Epidermal melanocyte (primary cell): Measurements from ENCODE around the gene PKNOX1.
"Not testable (repeated sequence)": the region's sequence is repeated elsewhere in the genome, so short reads cannot be mapped to it uniquely, and the experiment has no call there.

ENCODE experiments used
- DNase-seq: peaks from one replicate; pipeline ENCODE4 v3.0.0; 2011; ENCODE audit warnings: low spot score; ENCODE audit not compliant: insufficient read length

PKNOX1 gene

DNA sequence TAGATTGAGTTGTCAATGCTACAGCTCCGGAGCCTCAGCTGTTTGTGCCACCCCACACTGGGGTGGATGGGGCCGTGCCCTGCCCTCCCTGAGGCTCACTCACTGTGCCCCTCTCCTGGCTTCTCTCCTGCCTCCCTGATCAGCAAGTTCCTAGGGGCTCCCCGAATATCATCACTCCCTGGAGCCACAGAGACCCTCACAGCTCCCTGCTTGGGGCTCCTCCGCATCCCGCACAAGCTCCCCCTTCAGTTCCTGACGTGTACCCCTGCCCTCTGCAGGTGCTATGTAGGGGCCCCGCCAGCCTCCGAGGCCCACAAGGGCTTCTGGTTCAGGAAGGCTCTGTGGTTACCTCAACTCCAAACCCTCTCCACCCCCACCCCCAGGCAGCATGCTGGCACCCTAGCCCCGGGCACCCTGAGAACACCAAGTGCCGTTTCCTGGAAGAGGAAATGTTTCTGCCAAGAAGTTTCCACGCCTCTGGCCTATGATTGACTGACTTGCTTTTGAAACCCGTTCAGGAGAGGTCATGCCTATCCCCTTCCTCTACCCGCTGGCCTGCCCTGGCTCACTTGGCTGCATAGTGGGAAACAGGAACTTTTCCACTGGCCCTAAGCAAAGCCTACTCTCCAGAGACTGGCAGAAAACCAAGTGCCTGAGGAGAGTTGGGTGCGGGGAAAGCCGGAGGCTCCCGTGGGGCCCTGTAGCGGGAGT, 71.0 kb downstream of the PKNOX1 start:
- not testable (repeated sequence) for DNase-seq

DNA sequence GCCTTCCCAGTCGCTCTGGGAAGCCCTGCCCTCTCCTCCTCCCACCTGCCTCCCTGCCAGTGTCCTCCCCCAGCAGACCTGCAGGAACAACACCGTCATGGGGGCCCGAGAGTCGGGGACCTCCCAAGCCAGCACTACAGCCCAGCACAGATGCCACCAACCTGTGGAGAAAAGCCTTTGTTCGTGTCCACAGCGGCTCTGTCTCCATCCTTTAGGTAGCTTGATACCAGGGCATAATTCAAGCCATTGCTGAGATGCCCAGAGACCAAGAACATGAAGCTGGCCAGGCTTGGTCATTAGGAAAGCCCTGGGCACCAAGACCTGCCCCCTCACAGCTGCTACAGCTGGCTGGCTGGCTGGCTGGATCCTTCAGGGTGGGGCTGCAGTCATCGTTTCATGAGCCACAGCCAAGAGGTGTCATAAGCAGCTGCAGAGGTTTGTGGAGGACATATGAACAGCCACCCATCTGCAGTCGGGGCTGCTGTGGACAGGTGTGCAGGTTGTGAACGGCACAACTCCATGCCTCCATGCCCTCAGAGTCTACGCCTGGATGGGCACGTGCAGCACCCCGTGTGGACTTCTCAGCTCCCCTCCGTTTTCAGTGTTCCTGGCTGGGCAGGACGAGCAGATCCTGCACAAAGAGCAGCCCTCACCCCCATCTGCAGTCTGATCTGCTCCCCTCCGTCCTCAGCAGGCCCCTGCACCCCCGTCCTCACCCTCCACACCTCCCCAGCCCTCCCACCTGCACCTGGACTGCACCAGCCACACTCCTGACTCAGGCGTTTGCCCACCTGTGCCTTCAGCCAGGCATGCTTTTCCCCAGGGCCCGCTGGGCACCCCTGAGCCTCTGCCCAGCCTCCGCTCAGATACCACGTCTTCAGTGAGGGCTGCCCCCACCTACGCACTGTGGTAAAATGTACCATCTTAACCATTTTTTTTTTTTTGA, 71.8 kb downstream of the PKNOX1 start:
- not testable (repeated sequence) for DNase-seq

DNA sequence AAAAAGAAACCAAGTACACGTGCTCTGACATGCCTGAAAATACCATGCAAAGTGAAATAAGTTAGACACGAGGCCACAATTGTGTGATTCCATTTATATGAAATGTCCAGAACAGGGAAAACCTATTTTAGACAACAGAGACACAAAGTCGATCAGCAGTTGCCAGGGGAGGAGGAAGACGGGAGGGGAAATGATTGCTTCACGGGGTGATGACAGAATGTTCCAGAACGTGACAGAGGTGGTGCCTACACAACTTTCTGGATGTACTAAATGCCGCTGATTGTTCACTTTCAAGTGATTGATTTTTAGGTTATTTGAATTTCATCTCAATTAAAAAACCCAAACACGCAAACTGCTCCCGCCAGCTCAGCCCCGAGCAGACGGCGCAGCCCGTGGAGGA, 78.8 kb downstream of the PKNOX1 start:
- DNase-seq: not testable (repeated sequence)

DNA sequence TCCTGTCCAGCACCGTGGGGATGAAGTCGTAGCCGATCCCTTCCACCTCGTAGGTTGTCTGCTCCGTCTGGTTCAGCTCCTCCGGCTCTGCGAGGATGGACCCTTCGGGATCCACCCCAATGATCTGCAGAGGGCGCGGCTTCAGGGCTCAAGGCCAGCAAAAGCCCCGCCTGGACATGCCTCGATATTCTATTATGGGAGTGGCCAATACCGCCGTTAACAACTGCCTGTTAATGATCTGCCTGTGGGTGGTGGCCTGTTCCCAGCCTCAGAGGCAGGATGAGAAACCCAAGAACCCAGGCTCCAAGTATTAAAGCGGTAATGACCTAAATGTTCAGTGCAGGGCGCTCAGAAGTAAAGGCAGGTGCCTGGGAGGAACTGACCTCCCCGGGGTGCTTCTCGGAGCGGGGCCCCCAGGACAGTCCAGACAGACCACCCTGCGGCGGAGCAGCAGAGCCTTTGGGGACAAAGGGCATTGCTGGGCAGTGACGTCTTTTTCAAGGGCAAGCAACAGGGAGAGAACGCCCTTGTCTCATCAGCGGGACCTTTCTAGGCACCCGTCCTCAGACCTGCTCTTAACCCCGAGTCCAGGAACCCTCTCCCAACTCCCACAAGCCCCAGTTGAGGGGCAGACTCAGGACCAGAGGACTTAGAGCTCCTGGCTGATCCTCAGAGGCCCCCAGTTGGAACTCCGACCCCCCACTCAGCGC, 88.7 kb downstream of the PKNOX1 start:
- DNase-seq: not testable (repeated sequence)

DNA sequence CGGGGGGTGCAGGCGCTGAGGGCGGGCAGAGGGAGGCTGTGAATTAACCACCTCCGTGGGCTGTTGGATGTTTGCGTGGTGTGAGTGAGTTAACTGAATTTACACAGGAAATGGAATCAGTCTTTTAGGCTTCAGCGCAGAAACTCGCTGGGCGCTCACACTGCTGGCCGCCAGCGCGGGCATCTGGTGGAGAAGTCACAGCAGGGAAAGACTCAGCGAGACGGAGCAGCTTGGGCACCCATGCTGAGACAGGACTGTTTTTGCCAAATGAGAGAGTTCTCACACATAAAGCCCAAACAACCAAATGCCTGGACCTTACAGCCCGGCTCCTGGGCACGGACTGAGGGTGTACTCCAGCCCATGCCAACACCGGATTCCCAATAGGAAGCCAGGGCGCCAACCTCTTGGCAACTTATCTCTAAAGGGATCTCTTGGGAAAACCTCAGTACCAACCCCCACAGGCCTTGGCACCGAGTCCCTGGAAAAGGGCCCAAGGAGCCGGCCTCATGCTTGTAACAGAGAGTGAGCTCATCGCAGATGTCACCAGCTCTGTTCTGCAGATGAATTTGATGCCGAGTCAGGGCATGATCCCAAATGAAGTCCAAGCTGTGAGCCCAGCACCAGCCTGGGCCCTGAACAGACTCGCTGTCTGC, 90.0 kb downstream of the PKNOX1 start:
- DNase-seq: not testable (repeated sequence)

DNA sequence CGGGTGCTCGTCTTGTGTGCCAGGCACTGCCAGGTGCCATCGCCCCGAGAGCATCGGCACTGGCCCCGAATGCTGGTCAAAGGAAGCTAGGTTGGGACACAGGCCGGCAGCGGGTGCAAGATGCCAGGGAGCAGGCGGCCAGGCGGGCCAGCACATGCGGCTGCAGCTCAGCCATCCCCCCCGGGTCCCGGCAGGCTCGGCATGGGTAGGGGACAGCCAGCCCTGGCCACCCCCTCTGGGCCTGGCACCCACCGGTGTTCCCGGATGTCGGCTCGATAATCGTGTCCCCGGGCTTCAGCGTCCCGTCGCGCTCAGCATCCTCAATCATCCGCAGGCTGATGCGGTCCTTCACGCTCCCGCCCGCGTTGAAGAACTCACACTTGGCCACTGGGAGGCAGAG, 91.6 kb downstream of the PKNOX1 start:
- DNase-seq: not testable (repeated sequence)

DNA sequence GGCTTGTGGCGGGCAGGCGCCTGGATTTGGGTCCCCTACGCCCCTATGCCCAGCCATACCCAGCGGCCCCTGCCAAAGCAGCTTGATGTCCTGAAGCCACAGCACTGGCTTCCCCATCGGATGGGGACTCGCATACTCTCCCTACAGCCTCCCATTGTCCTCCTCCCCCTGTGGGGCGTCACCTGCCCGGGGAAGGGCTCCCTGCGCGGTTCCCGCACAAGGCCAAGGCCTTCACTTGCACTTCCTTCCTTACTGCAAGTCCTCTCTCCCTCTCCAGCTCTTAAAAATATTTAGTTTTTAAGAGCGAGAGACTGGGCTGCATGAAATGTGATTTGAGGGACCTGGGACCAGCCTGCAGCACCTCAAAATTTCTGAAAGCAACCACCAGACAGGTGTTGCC, 92.3 kb downstream of the PKNOX1 start:
- not testable (repeated sequence) for DNase-seq

DNA sequence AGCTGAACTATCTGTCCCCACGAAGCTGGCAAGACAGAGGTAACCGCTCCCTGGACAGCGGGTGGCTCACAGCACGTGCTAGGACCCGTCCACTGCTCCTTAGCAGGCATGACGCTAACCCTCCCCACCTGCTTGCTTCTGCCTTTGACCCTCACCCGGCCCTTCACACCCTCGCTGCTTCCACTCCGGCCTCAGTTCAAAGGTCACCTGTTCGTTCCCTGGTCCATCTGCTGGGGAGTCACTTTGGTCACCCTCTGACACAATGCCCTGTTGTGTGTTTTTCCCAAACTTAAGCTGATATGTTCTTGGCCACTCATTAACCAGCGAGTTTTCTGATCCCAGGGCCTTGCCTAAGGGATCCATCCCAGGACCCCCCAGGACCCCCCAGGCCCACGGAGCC, 93.7 kb downstream of the PKNOX1 start:
- DNase-seq: not testable (repeated sequence)

DNA sequence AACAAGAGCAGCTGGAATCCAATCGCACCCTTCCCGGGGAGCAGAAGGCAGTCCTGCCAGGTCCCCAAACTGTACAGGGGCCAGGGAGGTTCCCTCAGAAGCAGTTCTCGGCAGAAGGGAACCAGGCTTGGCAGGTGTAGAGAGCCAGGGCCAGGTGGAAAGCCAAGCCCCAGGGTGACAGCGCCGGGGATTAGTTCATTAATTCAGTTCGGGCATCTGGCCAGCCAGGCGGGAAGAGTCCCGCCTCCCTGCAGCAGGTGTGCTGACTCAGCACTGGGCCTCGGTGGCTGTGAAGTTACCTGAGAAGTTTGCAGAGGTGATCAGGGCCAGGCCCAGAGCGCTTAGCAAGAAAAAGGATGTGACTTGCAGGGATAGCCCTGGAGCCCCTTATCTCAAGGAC, 95.3 kb downstream of the PKNOX1 start:
- DNase-seq: not testable (repeated sequence)

DNA sequence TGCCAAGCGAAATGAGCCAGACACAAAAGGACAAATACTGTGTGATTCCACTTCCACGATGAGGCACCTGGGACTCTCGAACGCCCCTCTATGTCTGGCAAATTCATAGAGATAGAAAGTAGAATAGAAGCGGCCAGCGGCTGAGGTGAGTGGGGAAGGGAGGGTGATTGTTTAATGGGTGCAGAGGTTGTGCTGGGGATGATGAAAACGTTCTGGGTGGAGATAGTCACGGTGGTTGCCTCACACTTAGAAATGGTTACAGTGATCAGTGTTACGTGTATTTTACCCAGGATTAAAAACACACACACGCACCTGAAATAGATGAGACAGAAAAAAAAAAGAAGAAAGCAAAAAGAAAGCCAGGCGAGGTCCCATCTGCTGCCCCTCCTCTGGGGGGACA, 98.4 kb downstream of the PKNOX1 start:
- DNase-seq: not testable (repeated sequence)

DNA sequence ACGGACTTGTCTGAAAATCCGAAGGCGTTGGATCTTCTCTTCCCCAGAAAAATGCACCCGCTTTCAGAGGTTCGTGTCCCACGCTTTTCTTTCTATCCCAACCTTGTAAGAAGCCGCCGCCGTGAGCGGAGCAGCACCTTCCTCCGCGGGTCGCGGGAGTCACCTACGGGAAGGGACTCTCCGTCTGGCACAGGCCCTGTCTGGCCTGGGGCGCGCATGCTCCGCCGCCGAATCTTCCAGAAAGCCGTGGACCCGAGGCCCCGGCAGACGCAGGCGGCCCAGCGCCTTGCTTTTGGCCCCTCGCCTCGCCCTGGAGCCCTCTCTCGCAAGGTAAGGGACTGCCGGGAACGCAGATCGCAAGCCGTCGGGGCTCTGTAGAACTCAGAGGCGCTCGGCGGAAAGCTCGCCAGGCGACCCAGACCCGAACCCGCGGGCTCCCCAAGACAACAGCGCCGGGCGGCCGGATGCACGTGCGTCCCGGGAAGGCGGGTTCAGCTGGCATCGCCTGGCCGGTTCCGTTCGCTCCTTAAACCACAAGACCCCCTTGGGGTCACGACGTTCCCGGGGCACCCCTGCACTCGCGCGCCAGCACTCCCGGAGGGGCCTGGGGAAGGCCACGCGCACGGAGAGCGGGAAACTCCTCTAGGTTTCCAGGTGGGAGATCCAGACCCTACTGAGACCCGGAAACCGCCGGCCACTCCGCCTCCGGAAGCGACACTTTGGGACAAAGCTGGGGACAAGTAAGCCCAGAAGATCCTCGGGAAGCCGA, 100.2 kb downstream of the PKNOX1 start:
- not testable (repeated sequence) for DNase-seq

DNA sequence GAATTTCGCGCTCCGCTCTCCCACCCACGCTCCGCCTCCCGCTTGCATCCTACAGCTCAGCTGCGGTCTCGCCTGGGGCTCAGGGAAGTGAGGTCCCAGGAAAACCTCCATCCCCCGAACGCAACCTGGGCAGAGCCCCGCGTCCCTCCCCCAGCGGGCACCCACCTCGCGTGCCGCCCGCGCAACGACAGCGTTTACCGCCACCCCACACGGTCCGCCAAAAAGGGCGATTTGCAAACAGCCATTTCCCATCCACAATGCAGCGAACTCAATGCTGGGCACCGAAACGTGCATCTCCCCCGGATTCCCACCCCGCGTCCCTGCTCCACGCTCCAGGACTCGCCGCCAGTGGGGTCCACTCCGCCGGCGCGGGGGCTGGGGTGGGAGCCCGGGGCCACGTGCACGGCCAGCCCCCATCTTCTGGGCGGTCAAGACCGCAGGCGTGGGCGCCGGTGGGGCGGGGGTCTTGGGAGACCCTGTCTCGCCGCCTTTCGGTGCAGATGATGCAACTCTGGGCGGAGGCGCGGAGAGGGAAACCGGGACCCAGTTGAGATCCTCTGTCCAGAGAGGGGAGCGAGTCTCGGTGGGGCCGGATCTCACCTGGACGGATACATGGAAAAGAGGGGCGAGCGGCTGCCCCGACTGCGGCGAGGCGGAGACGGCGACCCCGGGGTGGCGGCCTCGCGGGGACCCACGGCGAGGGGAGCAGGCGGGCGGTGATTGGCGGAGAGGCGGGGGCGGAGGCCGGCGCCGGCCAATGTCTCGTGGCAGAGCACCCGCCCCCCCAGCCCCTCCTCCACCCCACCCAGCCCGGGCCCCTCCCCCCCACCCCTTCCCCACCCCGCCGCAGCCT, 101.0 kb downstream of the PKNOX1 start, which contains the start of gene CBS:
CBS (minus strand) TSS at position 666 of the 853 bp plus-strand sequence. CDS start 3,642 bp downstream, outside the sequence.
- DNase-seq: not testable (repeated sequence)

DNA sequence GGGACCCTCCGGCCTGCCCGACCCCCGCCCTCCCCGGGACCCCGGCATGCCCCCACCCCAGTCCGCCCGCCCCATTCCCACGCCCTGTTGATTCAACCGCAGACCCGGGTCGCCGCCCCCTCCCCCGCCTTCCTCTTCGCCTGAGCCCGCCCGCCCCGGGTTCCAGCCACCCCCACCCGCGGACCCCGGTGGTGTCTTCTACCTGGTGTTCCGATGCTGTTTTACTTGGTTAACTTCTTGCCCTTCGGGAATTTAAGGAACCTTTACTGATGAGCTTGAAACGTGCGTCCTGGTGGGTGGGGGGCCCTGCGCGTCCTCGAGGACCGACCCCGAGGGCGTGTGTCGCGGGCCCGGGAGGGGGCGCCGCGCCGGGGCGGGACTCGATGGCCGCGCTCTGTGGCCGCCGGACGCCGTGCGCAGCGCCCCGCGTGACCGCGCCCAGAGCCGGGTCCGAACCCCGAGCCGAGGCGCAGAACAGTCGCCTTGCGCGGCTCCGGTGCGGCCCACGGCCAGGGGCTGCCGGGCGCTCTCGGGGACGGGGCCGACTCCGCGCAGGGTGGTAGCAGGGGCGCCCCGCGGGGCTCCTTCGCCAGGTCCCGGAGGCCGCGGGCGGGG, 101.8 kb downstream of the PKNOX1 start:
- DNase-seq: not testable (repeated sequence)

DNA sequence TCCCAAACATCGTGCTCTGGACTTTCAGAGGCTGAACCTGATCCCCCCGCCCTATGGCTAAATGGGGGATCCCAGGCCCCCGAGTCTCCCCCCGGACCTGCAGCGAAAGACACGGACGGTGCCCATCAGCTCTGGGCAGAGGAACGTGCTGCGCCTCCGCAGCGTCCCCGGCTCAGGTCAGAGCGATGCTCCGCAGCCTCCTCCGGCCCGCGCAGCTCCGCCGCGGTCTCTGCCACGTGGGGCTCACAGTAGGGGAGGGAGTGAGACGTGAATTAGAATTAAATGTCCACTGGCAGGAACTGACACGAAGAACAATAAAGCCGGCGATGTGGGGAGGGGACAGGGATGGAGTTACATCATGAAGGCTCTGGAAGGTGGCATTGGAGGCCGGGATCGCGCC, 102.3 kb downstream of the PKNOX1 start:
- DNase-seq: not testable (repeated sequence)

DNA sequence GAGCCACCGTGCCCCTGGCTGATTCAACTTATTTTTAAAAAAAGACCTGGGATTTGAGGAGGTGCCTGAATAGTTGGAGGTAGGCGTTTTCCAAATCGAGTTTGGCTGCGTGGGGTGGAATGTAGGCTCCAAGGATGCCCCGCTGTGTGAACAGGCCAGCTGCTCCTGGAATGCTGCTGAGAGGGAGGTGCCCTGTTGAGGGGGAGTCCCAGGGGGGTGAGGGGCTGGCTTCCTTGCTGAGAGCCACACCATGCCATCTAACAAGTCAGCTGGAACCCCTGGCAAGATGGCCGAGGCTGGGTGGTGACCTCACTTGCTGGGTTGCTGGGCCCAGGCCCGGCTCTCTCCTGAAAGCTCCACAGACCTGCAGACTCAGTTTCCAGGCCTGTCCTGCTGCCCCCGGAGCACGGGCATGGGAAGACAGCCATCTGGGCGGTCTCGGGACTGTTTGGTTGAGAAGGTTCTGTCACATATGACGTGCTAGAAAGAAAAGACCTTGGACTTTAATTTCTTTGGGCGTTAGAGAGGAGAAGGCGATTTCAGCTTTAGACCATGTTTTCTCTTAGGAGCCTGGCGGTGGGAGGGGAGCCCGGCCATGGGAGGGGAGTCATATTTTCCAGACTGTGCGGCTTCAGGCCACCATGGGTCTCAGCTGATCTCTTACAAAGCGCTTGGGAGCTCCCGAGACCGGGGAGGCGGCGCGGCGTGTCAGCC, 108.4 kb downstream of the PKNOX1 start:
- DNase-seq: not testable (repeated sequence)
